Pancreas (tissue), 10 donors: Measurements from ENCODE around the gene PARD3B. TPM values are rescaled to one million over a fixed set of nuclear protein-coding genes. Genes with fewer than 3 reads are reported as not detected.

Experiments
- ATAC-seq, 4 donors: fragments of 200-7000 bp; cut with Tn5 transposase; one replicate each; pipeline versions ENCODE4 v1.8.0 to v1.9.1; 2020; ENCODE audit warnings: mild to moderate bottlenecking in 4 of 4, moderate library complexity in 4 of 4
- DNase-seq, 6 donors: peaks; one replicate each; pipeline ENCODE4 v3.0.0-alpha.2; 2020
- FAIRE-seq: peaks from 2 replicates; lab custom pipeline; 2012; peaks lifted over from hg19 to GRCh38; lab: Jason Lieb, UNC
- H3K27ac ChIP-seq, 4 donors: fragments of 200-600 bp; sonication (generic); 1 replicate in 3 of 4; 2 replicates in 1 of 4; pipeline versions ENCODE4 v1.5.0 to v1.8.0; 2020
- H3K27me3 ChIP-seq, 4 donors: fragments of 200-600 bp; one replicate each; pipeline ENCODE4 v1.8.0; 2021
- H3K36me3 ChIP-seq, 3 donors: fragments of 200-600 bp; sonication (generic) in 1 of 3; one replicate each; pipeline versions ENCODE4 v1.5.0 to v1.8.0; 2020 to 2021
- H3K4me1 ChIP-seq, 3 donors: fragments of 200-600 bp; one replicate each; pipeline ENCODE4 v1.8.0; 2021
- H3K4me3 ChIP-seq, 4 donors: fragments of 200-600 bp; sonication (generic) in 2 of 4; one replicate each; pipeline versions ENCODE4 v1.5.0 to v1.8.0; 2020 to 2021
- H3K9me3 ChIP-seq, 4 donors: fragments of 200-600 bp; one replicate each; pipeline ENCODE4 v1.8.0; 2021
- CTCF ChIP-seq, 4 donors: fragments of 200-600 bp; sonication (generic) in 3 of 4; IDR thresholded peaks; one replicate each; pipeline versions ENCODE4 v1.5.0 to v1.8.0; 2021; ENCODE audit warnings: antibody characterized with exemption in 4 of 4
- WGBS, 2 donors: extraction: QIAGEN DNeasy Blood & Tissue Kit; methylation state at CpG; one replicate each; pipeline ENCODE4 v1.1.7; 2013; 5-methylcytosine and 5-hydroxymethylcytosine counted together
- intact Hi-C, 3 donors: fragments of 100-400 bp; cut with DNase I; formaldehyde crosslinking; loops; one replicate each; pipeline versions ENCODE4 v1.11.1 to v1.14.2; 2022
- polyA plus RNA-seq, 2 donors: library from polyadenylated mRNA; stranded (reverse); fragments of 200-250 nt; gene quantifications; one replicate each; pipeline ENCODE4 v1.2.3, GENCODE V29; 2013
- total RNA-seq, 6 donors: library from RNA; stranded (reverse); fragmentation: NEBNext Ultra II Directional in 4 of 6; extraction: Animal tissue kit (Norgen Biotek cat#: 25700) in 4 of 6; gene quantifications; one replicate each; pipeline versions ENCODE4 v1.2.1 to v1.2.4, GENCODE V29; 2021 to 2023
- donor health status: healthy with polysubstance abuse.
- donor health status: DM: no; HTN: no; CAD: no; lungs with moderate emphysema.
- donor health status: DM: no; HTN: no; CAD: no.
- donor health status: control.
- donor health status: control.
- donor health status: Bipolar disorder and iron deficiency.
- donor health status: DM: yes; HTN: yes; CAD: no.
- donor health status: DM: no; HTN: no; CAD: no.
- donor health status: DM: no; HTN: no; CAD: no.
- donor health status: DM: yes; HTN: yes; CAD: no.

The PARD3B gene
- total and polyA plus RNA-seq, 8 donors: 2.8 to 21.5 (median 12.7) TPM

- DNase-seq (no peak), FAIRE-seq (no peak), ATAC-seq (no peak)
- intact Hi-C loops: no loop called here
- 78 to 79% methylated on average over 2 of the region's 2 CpGs for WGBS, 2 donors
- Histone ChIP-seq H3K27ac (no peak overlapping the region), H3K27me3 (no peaks in the 10 kb centered on the region), H3K4me1 (no peaks in the 10 kb centered on the region), H3K36me3 (no peaks in the 10 kb centered on the region), H3K4me3 (no peak overlapping the region), H3K9me3 (no peaks in the 10 kb centered on the region)
- no peak for TF ChIP-seq CTCF (IDR thresholded peaks at IDR 0.05)
Measured at GRCh38 chr2:204971206-204971907, 426.1 kb downstream of the PARD3B start.

DNA sequence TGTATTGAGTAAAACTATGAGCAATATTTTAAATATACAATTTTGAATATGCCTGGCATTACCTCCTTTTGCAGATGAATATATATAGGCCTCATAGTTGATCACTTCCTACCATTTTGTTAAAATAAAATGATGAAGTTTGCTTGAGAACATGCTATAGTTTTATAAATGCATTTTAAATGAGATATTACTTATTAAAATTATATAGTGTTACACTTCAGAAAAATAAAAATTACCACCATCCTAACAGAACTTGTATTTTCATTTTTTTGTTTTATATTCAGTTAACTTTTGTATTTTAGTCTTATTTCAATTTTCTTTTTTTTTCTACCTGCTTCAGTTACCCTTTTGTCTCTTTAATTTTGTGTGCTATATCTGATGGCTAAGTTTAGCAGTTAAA is 426.9 kb downstream of the PARD3B start:
- H3K9me3 ChIP-seq: no peaks in the 10 kb centered on the region
- no peaks in the 10 kb centered on the region for H3K27me3 ChIP-seq
- TF ChIP-seq CTCF (IDR thresholded peaks at IDR 0.05): no peak
- no peak overlapping the region for H3K4me3 ChIP-seq
- FAIRE-seq: peak; percentile 59
- DNase-seq: no peak
- ATAC-seq: no peak
- H3K4me1 ChIP-seq: no peaks in the 10 kb centered on the region
- no peaks in the 10 kb centered on the region for H3K36me3 ChIP-seq
- intact Hi-C loops: no loop called here
- H3K27ac ChIP-seq: no peak overlapping the region

DNA sequence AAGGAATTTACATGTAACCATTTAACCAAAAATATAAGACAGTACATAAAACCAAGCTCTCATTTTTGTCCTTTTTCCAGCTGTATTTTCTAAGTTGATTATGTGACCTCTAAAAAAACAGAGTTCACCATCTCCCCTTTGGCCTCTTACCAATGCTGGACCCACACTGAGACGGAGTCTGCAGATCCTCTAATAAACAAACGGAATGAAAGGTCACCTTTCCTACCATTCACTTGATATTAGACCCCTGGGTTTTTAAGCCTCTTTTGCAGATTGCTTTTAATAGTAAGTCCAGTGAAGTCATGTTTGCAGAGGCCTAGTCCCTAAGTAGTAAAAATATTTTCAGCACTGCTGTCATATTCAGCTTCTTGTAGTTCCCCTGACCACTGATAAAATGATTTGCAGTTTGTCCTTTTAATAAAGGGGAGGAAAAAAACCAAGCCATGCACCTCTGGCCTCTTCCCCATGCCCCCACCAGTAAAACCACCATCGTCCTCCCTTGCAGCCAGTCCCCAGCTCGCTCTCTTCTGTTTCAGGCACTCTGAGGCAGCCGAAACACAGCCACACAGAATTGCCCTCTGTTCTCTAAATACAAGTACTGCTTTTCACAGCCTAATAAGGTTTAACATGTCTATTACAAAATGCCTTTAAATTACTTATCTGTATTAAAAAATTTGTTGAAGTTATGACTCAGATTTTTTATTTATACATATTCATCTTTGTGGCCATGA is 427.5 kb downstream of the PARD3B start:
- 76 to 81% methylated on average over 5 of the region's 5 CpGs for WGBS, 2 donors
- Histone ChIP-seq H3K27ac (no peak overlapping the region), H3K9me3 (no peaks in the 10 kb centered on the region), H3K36me3 (no peaks in the 10 kb centered on the region), H3K4me3 (no peak overlapping the region), H3K4me1 (no peaks in the 10 kb centered on the region), H3K27me3 (no peaks in the 10 kb centered on the region)
- TF ChIP-seq CTCF (IDR thresholded peaks at IDR 0.05): no peak
- ATAC-seq: no peak
- intact Hi-C loops: no loop called here
- no peak for FAIRE-seq
- no peak for DNase-seq

DNA sequence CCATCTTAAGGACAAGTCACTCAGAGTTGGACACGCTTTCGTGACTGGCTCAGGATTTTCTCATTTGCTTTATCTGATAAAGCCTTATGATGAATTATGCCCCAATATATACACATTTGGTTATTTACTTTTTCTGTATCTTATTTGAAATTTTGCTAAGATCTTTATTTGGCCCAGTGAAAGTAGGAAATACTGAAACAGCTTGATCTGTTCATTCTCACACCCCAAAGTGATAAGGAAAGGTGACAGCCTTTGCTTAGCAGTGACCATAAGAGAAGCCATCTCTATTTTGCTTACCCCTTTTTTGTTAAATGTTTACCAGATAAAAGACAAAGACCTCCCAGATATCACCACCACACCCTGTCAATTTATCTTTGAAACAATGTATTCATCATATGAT is 428.3 kb downstream of the PARD3B start:
- WGBS, 2 donors: 76 to 78% methylated on average over 2 of the region's 2 CpGs
- Histone ChIP-seq H3K4me3 (no peak overlapping the region), H3K27ac (no peak overlapping the region), H3K36me3 (no peaks in the 10 kb centered on the region), H3K27me3 (no peaks in the 10 kb centered on the region), H3K4me1 (no peaks in the 10 kb centered on the region), H3K9me3 (no peaks in the 10 kb centered on the region)
- TF ChIP-seq CTCF (IDR thresholded peaks at IDR 0.05): no peak
- intact Hi-C loops: no loop called here
- no peak for FAIRE-seq
- no peak for ATAC-seq
- DNase-seq: no peak

- TF ChIP-seq CTCF (IDR thresholded peaks at IDR 0.05): no peak
- Histone ChIP-seq H3K4me1 (no peaks in the 10 kb centered on the region), H3K27ac (no peak overlapping the region), H3K4me3 (no peak overlapping the region), H3K9me3 (no peaks in the 10 kb centered on the region), H3K36me3 (no peaks in the 10 kb centered on the region), H3K27me3 (no peaks in the 10 kb centered on the region)
- intact Hi-C loops: no loop called here
- 84 to 91% methylated on average over 2 of the region's 2 CpGs for WGBS, 2 donors
- FAIRE-seq (no peak), DNase-seq (no peak), ATAC-seq (no peak)
Measured at GRCh38 chr2:204974487-204974886, 429.2 kb downstream of the PARD3B start.
